H9 (cell line): ENCODE measurements around the gene CASP8. TPM values are rescaled to one million over a fixed set of nuclear protein-coding genes. Genes with fewer than 3 reads are reported as not detected.

ENCODE experiments used
- DNase-seq: peaks from one replicate; pipeline ENCODE4 v3.0.0-alpha.2; 2017
- H2AFZ ChIP-seq: one replicate; pipeline ENCODE4 v1.6.1; 2013; ENCODE audit warnings: mild to moderate bottlenecking, low read length, control low read depth, moderate library complexity
- H2AK5ac ChIP-seq: 2 replicates; pipeline ENCODE4 v1.6.1; 2013; ENCODE audit warnings: low read length, control low read depth, mixed read lengths; ENCODE audit not compliant: insufficient read length
- H2BK120ac ChIP-seq: one replicate; pipeline ENCODE4 v1.6.1; 2013; ENCODE audit warnings: low read depth, mild to moderate bottlenecking, low read length, control low read depth, inconsistent platforms; ENCODE audit not compliant: poor library complexity, severe bottlenecking
- H2BK12ac ChIP-seq: 2 replicates; pipeline ENCODE4 v1.6.1; 2013; ENCODE audit warnings: low read length, control low read depth, mixed read lengths, low read depth; ENCODE audit not compliant: insufficient read length
- H2BK15ac ChIP-seq: 2 replicates; pipeline ENCODE4 v1.6.1; 2013; ENCODE audit warnings: low read depth, low read length, control low read depth
- H2BK20ac ChIP-seq: one replicate; pipeline ENCODE4 v1.6.1; 2013; ENCODE audit warnings: low read depth, mild to moderate bottlenecking, low read length, control low read depth, inconsistent platforms; ENCODE audit not compliant: poor library complexity, severe bottlenecking
- H2BK5ac ChIP-seq: 2 replicates; pipeline ENCODE4 v1.6.1; 2013; ENCODE audit warnings: low read length, control low read depth, mixed read lengths; ENCODE audit not compliant: insufficient read length
- H3K14ac ChIP-seq: 2 replicates; pipeline ENCODE4 v1.6.1; 2013; ENCODE audit warnings: low read length, control low read depth; ENCODE audit not compliant: insufficient read depth
- H3K18ac ChIP-seq: 2 replicates; pipeline ENCODE4 v1.6.1; 2013; ENCODE audit warnings: low read depth, mild to moderate bottlenecking, mixed read lengths, low read length, control low read depth; ENCODE audit not compliant: insufficient read length
- H3K23ac ChIP-seq: 2 replicates; pipeline ENCODE4 v1.6.1; 2013; ENCODE audit warnings: low read length, control low read depth, mixed read lengths, low read depth; ENCODE audit not compliant: insufficient read length
- H3K23me2 ChIP-seq: 2 replicates; pipeline ENCODE4 v1.6.1; 2013; ENCODE audit warnings: low read depth, mild to moderate bottlenecking, mixed read lengths, low read length, control low read depth; ENCODE audit not compliant: insufficient read length, poor library complexity, severe bottlenecking
- H3K27ac ChIP-seq: 2 replicates; pipeline ENCODE4 v1.5.1; 2013; ENCODE audit warnings: low read length, control low read depth, mixed read lengths, low read depth; ENCODE audit not compliant: insufficient read length
- H3K27me3 ChIP-seq: 2 replicates; pipeline ENCODE4 v1.6.1; 2013; ENCODE audit warnings: low read length, control low read depth, inconsistent platforms; ENCODE audit not compliant: insufficient read depth
- H3K4ac ChIP-seq: 2 replicates; pipeline ENCODE4 v1.6.1; 2013; ENCODE audit warnings: low read depth, mild to moderate bottlenecking, control low read depth, inconsistent platforms, low read length, moderate library complexity
- H3K4me1 ChIP-seq: 2 replicates; pipeline ENCODE4 v1.6.1; 2013; ENCODE audit warnings: low read length, control low read depth, inconsistent platforms; ENCODE audit not compliant: insufficient read depth
- H3K4me2 ChIP-seq: 2 replicates; pipeline ENCODE4 v1.6.1; 2013; ENCODE audit warnings: low read length, control low read depth, mixed read lengths; ENCODE audit not compliant: insufficient read length, insufficient read depth
- H3K56ac ChIP-seq: 2 replicates; pipeline ENCODE4 v1.6.1; 2013; ENCODE audit warnings: low read depth, mild to moderate bottlenecking, mixed read lengths, low read length, control low read depth; ENCODE audit not compliant: insufficient read length
- H3K79me1 ChIP-seq: 2 replicates; pipeline ENCODE4 v1.6.1; 2013; ENCODE audit warnings: low read depth, mild to moderate bottlenecking, moderate library complexity, low read length, control low read depth, inconsistent platforms; ENCODE audit not compliant: insufficient read depth, poor library complexity, severe bottlenecking
- H3K79me2 ChIP-seq: 2 replicates; pipeline ENCODE4 v1.6.1; 2013; ENCODE audit warnings: low read length, control low read depth, inconsistent platforms; ENCODE audit not compliant: insufficient read depth
- H3K9ac ChIP-seq: 2 replicates; pipeline ENCODE4 v1.6.1; 2013; ENCODE audit warnings: low read length, control low read depth, mixed read lengths; ENCODE audit not compliant: insufficient read length; ENCODE audit errors: extremely low read depth
- H3K9me3 ChIP-seq: one replicate; pipeline ENCODE4 v1.6.1; 2013; ENCODE audit warnings: low read depth, low read length, inconsistent platforms; ENCODE audit not compliant: control insufficient read depth
- H3T11ph ChIP-seq: one replicate; pipeline ENCODE4 v1.6.1; 2013; ENCODE audit warnings: mild to moderate bottlenecking, low read length, control low read depth, inconsistent platforms
- H4K20me1 ChIP-seq: one replicate; pipeline ENCODE4 v1.6.1; 2013; ENCODE audit not compliant: control insufficient read depth, insufficient read length, insufficient read depth
- H4K5ac ChIP-seq: 2 replicates; pipeline ENCODE4 v1.6.1; 2013; ENCODE audit warnings: low read depth, mild to moderate bottlenecking, mixed read lengths, low read length, control low read depth; ENCODE audit not compliant: insufficient read length
- H4K8ac ChIP-seq: replicated peaks from 2 replicates; pipeline ENCODE4 v1.6.1; 2013; ENCODE audit warnings: low read length, control low read depth, mixed read lengths, low read depth; ENCODE audit not compliant: insufficient read length
- H4K91ac ChIP-seq: 2 replicates; pipeline ENCODE4 v1.6.1; 2013; ENCODE audit warnings: low read depth, mild to moderate bottlenecking, moderate library complexity, mixed read lengths, low read length, control low read depth; ENCODE audit not compliant: insufficient read length
- H3K27ac Mint-ChIP-seq, 3 experiments: 2 replicates in 2 of 3; 3 replicates in 1 of 3; pipeline ENCODE4 v1.8.0; 2020 to 2021; ENCODE audit warnings: mixed read lengths in 3 of 3, mild to moderate bottlenecking in 1 of 3, moderate library complexity in 1 of 3
- H3K27me3 Mint-ChIP-seq: 2 replicates; pipeline ENCODE4 v1.8.0; 2021; ENCODE audit warnings: low read depth, mild to moderate bottlenecking, moderate library complexity, mixed read lengths
- H3K36me3 Mint-ChIP-seq, 3 experiments: 2 replicates in 2 of 3; 3 replicates in 1 of 3; pipeline ENCODE4 v1.8.0; 2020 to 2021; ENCODE audit warnings: low read depth in 3 of 3, mixed read lengths in 3 of 3; ENCODE audit not compliant: insufficient read depth in 1 of 3
- H3K4me1 Mint-ChIP-seq, 2 experiments: 2 replicates each; pipeline ENCODE4 v1.8.0; 2020; ENCODE audit warnings: mixed read lengths in 2 of 2
- H3K4me3 Mint-ChIP-seq, 2 experiments: 2 replicates in 1 of 2; 3 replicates in 1 of 2; pipeline ENCODE4 v1.8.0; 2020 to 2021; ENCODE audit warnings: mild to moderate bottlenecking in 2 of 2, mixed read lengths in 2 of 2, moderate library complexity in 1 of 2
- H3K9me3 Mint-ChIP-seq, 2 experiments: 2 replicates in 1 of 2; 3 replicates in 1 of 2; pipeline ENCODE4 v1.8.0; 2020; ENCODE audit warnings: mild to moderate bottlenecking in 2 of 2, mixed read lengths in 2 of 2, moderate library complexity in 1 of 2
- WGBS: extraction: QIAGEN DNeasy Blood & Tissue Kit; methylation state at CpG from one replicate; pipeline ENCODE4 v1.1.7; 2013; ENCODE audit warnings: missing lambda C conversion rate, low lambda C conversion rate, mixed read lengths; ENCODE audit not compliant: insufficient read length; ENCODE audit errors: extremely low coverage; 5-methylcytosine and 5-hydroxymethylcytosine counted together
- total RNA-seq: library from RNA; stranded (reverse); gene quantifications from 2 replicates; pipeline ENCODE4 v1.2.1, GENCODE V29; 2021
- TF ChIP-seq, protein P1 (sequence below): fragments of 200-600 bp; sonication (generic); conservative IDR thresholded peaks from 3 replicates; pipeline ENCODE4 v1.8.0; 2021; ENCODE audit warnings: antibody characterized with exemption, mild to moderate bottlenecking

Gene CASP8
- total RNA-seq, 1 experiment from 2014 or later: 10.0 TPM

DNA sequence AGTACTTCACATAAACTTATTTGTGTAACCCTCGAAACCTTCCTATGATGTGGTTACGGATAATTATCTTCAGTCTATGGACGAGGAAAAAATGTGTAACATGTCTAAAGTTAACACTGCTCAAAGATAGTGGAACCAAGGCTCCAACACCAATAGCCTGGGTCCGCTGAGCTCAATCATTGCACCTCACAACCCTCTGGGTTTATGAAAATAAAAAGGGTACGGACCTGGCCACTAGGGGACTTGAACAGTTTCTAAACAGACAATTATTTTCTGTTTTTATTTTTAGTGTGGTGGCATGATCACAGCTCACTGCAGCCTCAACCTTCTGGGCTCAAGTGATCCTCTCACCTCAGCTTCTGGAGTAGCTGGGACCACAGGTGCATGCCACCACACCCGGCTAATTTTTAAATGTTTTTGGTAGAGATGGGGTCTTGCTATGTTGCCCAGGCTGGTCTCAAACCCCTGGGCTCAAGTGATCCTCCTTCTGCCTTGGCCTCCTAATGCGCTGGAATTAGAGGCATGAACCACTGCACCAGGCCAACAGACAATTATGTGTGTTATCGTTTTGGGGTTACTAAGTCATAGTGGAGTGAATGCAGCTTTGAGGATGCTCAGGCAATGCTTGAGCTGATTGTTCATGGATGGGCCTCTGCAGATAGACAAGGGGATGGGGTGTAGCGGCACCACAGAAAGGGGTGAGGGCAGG is 10.1 kb downstream of the CASP8 start:
- Histone ChIP-seq H2BK15ac (no peak overlapping the region), H2BK20ac (no peak overlapping the region), H3T11ph (no peak overlapping the region), H3K23ac (no peak overlapping the region), H3K14ac (no peak overlapping the region), H4K8ac (no peak overlapping the region), H2BK12ac (no peak overlapping the region), H3K27ac (no peak overlapping the region), H3K23me2 (no peaks in the 10 kb centered on the region), H3K18ac (no peak overlapping the region), H3K9ac (no peak overlapping the region), H3K4me2 (no peak overlapping the region), H3K9me3 (no peaks in the 10 kb centered on the region), H2BK5ac (no peak overlapping the region), H3K56ac (no peak overlapping the region), H3K79me1 (no peaks in the 10 kb centered on the region), H4K20me1 (no peaks in the 10 kb centered on the region), H3K4me1 (no peaks in the 10 kb centered on the region), H4K91ac (no peak overlapping the region), H3K79me2 (no peaks in the 10 kb centered on the region), H4K5ac (no peak overlapping the region), H3K27me3 (no peaks in the 10 kb centered on the region), H2AFZ (no peak overlapping the region), H3K4ac (no peak overlapping the region), H2BK120ac (no peak overlapping the region), H2AK5ac (no peak overlapping the region)
- Mint-ChIP-seq H3K27ac (peak overlapping the region in 1 of 3 experiments; percentile 41; a peak in 1 of 7 replicates), H3K4me3 (no peak overlapping the region), H3K36me3 (no peaks in the 10 kb centered on the region; a peak in 1 of 7 replicates), H3K4me1 (peaks cover 0 to 8% of the 10 kb centered on the region in 2 experiments; a peak in 2 of 4 replicates), H3K9me3 (no peaks in the 10 kb centered on the region), H3K27me3 (no peaks in the 10 kb centered on the region)
- no CpG with 5 or more reads among the region's 9 CpGs for WGBS
- TF ChIP-seq, protein P1, sequence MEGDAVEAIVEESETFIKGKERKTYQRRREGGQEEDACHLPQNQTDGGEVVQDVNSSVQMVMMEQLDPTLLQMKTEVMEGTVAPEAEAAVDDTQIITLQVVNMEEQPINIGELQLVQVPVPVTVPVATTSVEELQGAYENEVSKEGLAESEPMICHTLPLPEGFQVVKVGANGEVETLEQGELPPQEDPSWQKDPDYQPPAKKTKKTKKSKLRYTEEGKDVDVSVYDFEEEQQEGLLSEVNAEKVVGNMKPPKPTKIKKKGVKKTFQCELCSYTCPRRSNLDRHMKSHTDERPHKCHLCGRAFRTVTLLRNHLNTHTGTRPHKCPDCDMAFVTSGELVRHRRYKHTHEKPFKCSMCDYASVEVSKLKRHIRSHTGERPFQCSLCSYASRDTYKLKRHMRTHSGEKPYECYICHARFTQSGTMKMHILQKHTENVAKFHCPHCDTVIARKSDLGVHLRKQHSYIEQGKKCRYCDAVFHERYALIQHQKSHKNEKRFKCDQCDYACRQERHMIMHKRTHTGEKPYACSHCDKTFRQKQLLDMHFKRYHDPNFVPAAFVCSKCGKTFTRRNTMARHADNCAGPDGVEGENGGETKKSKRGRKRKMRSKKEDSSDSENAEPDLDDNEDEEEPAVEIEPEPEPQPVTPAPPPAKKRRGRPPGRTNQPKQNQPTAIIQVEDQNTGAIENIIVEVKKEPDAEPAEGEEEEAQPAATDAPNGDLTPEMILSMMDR: peak; percentile 24; the same call in 2 of the 3 replicates
- DNase-seq: no peak
